IMR-90 (cell line): ENCODE results near the gene PPM1G. TPM values are rescaled to one million over a fixed set of nuclear protein-coding genes. Genes with fewer than 3 reads are reported as not detected.
A peak's percentile ranks its signal among the peaks of the same experiment; 100 is the strongest.

Experiments
- ATAC-seq: fragments of 200-7000 bp; cut with Tn5 transposase; 2 replicates; pipeline ENCODE4 v1.9.1; 2020; ENCODE audit warnings: low read depth, mild to moderate bottlenecking, moderate library complexity
- BruUV-seq: library from RNA; stranded (reverse); fragments of 400-500 nt; replicated peaks from 2 replicates; lab custom pipeline; 2021; lab: Mats Ljungman, UMichigan
- CTCF ChIA-PET: fragments of 300-600 bp; formaldehyde crosslinking; extraction: SDS; loops from one replicate; lab custom pipeline; 2021; ENCODE audit warnings: antibody characterized with exemption; lab: Yijun Ruan, JAX
- POLR2A ChIA-PET: fragments of 300-600 bp; sonication (Branson Sonifier 250); formaldehyde crosslinking; loops from one replicate; lab custom pipeline; 2022; ENCODE audit warnings: antibody characterized with exemption; ENCODE audit not compliant: unreplicated experiment; lab: Charles Lee
- DNase-seq: peaks from one replicate; pipeline ENCODE4 v3.0.0; 2013
- H2AFZ ChIP-seq: replicated peaks from 2 replicates; pipeline ENCODE3; 2013; ENCODE audit warnings: low read length, mild to moderate bottlenecking; ENCODE audit not compliant: poor library complexity
- H2AK5ac ChIP-seq: 2 replicates; pipeline ENCODE4 v1.6.1; 2013; ENCODE audit warnings: low read depth, low read length, inconsistent platforms
- H2AK9ac ChIP-seq: replicated peaks from 2 replicates; pipeline ENCODE3; 2013; ENCODE audit warnings: mild to moderate bottlenecking, low read depth, low read length, moderate library complexity; ENCODE audit not compliant: poor library complexity
- H2BK120ac ChIP-seq: 2 replicates; pipeline ENCODE4 v1.6.1; 2013; ENCODE audit warnings: low read depth, low read length, inconsistent platforms
- H2BK15ac ChIP-seq: 3 replicates; pipeline ENCODE4 v1.6.1; 2013; ENCODE audit warnings: low read depth, low read length, inconsistent platforms
- H2BK20ac ChIP-seq: 2 replicates; pipeline ENCODE4 v1.6.1; 2013; ENCODE audit warnings: low read depth, mild to moderate bottlenecking, inconsistent platforms, low read length, moderate library complexity
- H2BK5ac ChIP-seq: 2 replicates; pipeline ENCODE4 v1.6.1; 2013; ENCODE audit warnings: mild to moderate bottlenecking, low read depth, low read length, inconsistent platforms; ENCODE audit not compliant: poor library complexity, severe bottlenecking
- H3K14ac ChIP-seq: replicated peaks from 2 replicates; pipeline ENCODE4 v1.6.1; 2013; ENCODE audit warnings: low read depth, low read length, inconsistent platforms
- H3K18ac ChIP-seq: 2 replicates; pipeline ENCODE4 v1.6.1; 2013; ENCODE audit warnings: low read depth, low read length, control low read depth
- H3K23ac ChIP-seq: 2 replicates; pipeline ENCODE4 v1.6.1; 2013; ENCODE audit warnings: low read depth, low read length, inconsistent platforms
- H3K27ac ChIP-seq: 2 replicates; pipeline ENCODE4 v1.5.1; 2013; ENCODE audit warnings: mild to moderate bottlenecking, control low read depth, low read length; ENCODE audit not compliant: insufficient read depth
- H3K27me3 ChIP-seq: 2 replicates; pipeline ENCODE4 v1.6.1; 2013; ENCODE audit warnings: low read length; ENCODE audit not compliant: control insufficient read depth, insufficient read depth
- H3K36me3 ChIP-seq: 2 replicates; pipeline ENCODE4 v1.6.1; 2013; ENCODE audit warnings: low read length, mixed read lengths; ENCODE audit not compliant: control insufficient read depth, insufficient read depth
- H3K4ac ChIP-seq: 2 replicates; pipeline ENCODE4 v1.6.1; 2013; ENCODE audit warnings: low read depth, low read length, inconsistent platforms
- H3K4me1 ChIP-seq: 2 replicates; pipeline ENCODE4 v1.6.1; 2013; ENCODE audit warnings: low read length, mixed read lengths; ENCODE audit not compliant: control insufficient read depth, insufficient read depth
- H3K4me2 ChIP-seq: 2 replicates; pipeline ENCODE4 v1.6.1; 2013; ENCODE audit warnings: low read depth, mild to moderate bottlenecking, control low read depth, low read length, moderate library complexity
- H3K4me3 ChIP-seq: 2 replicates; pipeline ENCODE4 v1.5.1; 2013; ENCODE audit warnings: low read depth, mild to moderate bottlenecking, control low read depth, low read length, moderate library complexity; ENCODE audit not compliant: insufficient read depth
- H3K56ac ChIP-seq: 2 replicates; pipeline ENCODE4 v1.6.1; 2013; ENCODE audit warnings: low read length, inconsistent platforms; ENCODE audit not compliant: insufficient read depth; ENCODE audit errors: extremely low read depth
- H3K79me1 ChIP-seq, 2 experiments: 2 replicates each; pipeline ENCODE4 v1.6.1; 2013; ENCODE audit warnings: low read length in 2 of 2, inconsistent platforms in 1 of 2, low read depth in 1 of 2
- H3K9ac ChIP-seq: 2 replicates; pipeline ENCODE4 v1.6.1; 2013; ENCODE audit warnings: low read depth, low read length, control low read depth
- H3K9me1 ChIP-seq: 2 replicates; pipeline ENCODE4 v1.6.1; 2013; ENCODE audit warnings: low read length, inconsistent platforms; ENCODE audit not compliant: insufficient read depth
- H3K9me3 ChIP-seq: 2 replicates; pipeline ENCODE4 v1.6.1; 2013; ENCODE audit warnings: low read length; ENCODE audit not compliant: control insufficient read depth, insufficient read depth
- H4K20me1 ChIP-seq: 2 replicates; pipeline ENCODE4 v1.6.1; 2013; ENCODE audit warnings: low read length, inconsistent platforms; ENCODE audit not compliant: insufficient read depth
- H4K5ac ChIP-seq: 2 replicates; pipeline ENCODE4 v1.6.1; 2013; ENCODE audit warnings: mild to moderate bottlenecking, low read depth, low read length, control low read depth
- H4K8ac ChIP-seq, 2 experiments: 2 replicates each; pipeline ENCODE4 v1.6.1; 2013; ENCODE audit warnings: low read depth in 2 of 2, low read length in 2 of 2, control low read depth in 1 of 2, inconsistent platforms in 1 of 2
- H4K91ac ChIP-seq: 2 replicates; pipeline ENCODE4 v1.6.1; 2013; ENCODE audit warnings: low read depth, low read length, inconsistent platforms; ENCODE audit not compliant: insufficient read depth
- BHLHE40 ChIP-seq: fragments of 150-350 bp; IDR thresholded peaks from 2 replicates; pipeline ENCODE4 v1.6.1; 2016; ENCODE audit warnings: mild to moderate bottlenecking, low read depth, low read length
- CEBPB ChIP-seq: IDR thresholded peaks from 2 replicates; pipeline ENCODE4 v1.6.1; 2012; ENCODE audit warnings: low read depth, low read length, improper control_type of control experiment
- CHD1 ChIP-seq: IDR thresholded peaks from 2 replicates; pipeline ENCODE4 v1.6.1; 2012; ENCODE audit warnings: low read depth, low read length, improper control_type of control experiment
- CTCF ChIP-seq: conservative IDR thresholded peaks from 2 replicates; pipeline ENCODE4 v1.5.1; 2012; ENCODE audit warnings: mild to moderate bottlenecking, low read depth, low read length, improper control_type of control experiment
- ELK1 ChIP-seq: fragments of 150-350 bp; IDR thresholded peaks from 2 replicates; pipeline ENCODE4 v1.6.1; 2016; ENCODE audit warnings: low read depth, mild to moderate bottlenecking, low read length, moderate library complexity, borderline replicate concordance
- MAFK ChIP-seq: IDR thresholded peaks from 2 replicates; pipeline ENCODE4 v1.6.1; 2012; ENCODE audit warnings: low read depth, low read length, improper control_type of control experiment
- MAZ ChIP-seq: IDR thresholded peaks from 2 replicates; pipeline ENCODE4 v1.6.1; 2012; ENCODE audit warnings: low read depth, mild to moderate bottlenecking, low read length, improper control_type of control experiment, moderate library complexity, borderline replicate concordance
- MXI1 ChIP-seq: IDR thresholded peaks from 2 replicates; pipeline ENCODE4 v1.6.1; 2012; ENCODE audit warnings: low read depth, mild to moderate bottlenecking, low read length, moderate library complexity, borderline replicate concordance
- POLR2A ChIP-seq: IDR thresholded peaks from 2 replicates; pipeline ENCODE4 v1.6.1; 2012; ENCODE audit warnings: mild to moderate bottlenecking, low read depth, low read length
- RFX5 ChIP-seq: IDR thresholded peaks from 2 replicates; pipeline ENCODE4 v1.8.0; 2012; ENCODE audit warnings: low read depth, mild to moderate bottlenecking, low read length, moderate library complexity
- SMC3 ChIP-seq: fragments of 150-350 bp; IDR thresholded peaks from 2 replicates; pipeline ENCODE4 v1.6.1; 2016; ENCODE audit warnings: low read depth, mild to moderate bottlenecking, antibody characterized with exemption, low read length, moderate library complexity
- USF2 ChIP-seq: fragments of 150-350 bp; IDR thresholded peaks from 2 replicates; pipeline ENCODE4 v1.6.1; 2017; ENCODE audit warnings: mild to moderate bottlenecking, antibody characterized with exemption, low read length, low read depth
- WGBS, 2 experiments: methylation state at CpG; one replicate each; pipeline versions ENCODE4 v1.1.5 to v1.1.7; 2013; ENCODE audit warnings: missing lambda C conversion rate in 2 of 2; ENCODE audit not compliant: insufficient read length in 1 of 2; ENCODE audit errors: extremely low coverage in 2 of 2; 5-methylcytosine and 5-hydroxymethylcytosine counted together
- dilution Hi-C: fragments of 300-500 bp; cut with HindIII; formaldehyde crosslinking; loops from one replicate; pipeline ENCODE4 v1.14.3; 2018; ENCODE audit warnings: low sequenced_read_pairs; ENCODE audit not compliant: unreplicated experiment
- in situ Hi-C: fragments of 300-500 bp; cut with MboI; formaldehyde crosslinking; loops from 3 replicates; pipeline ENCODE4 v1.14.3; 2019; ENCODE audit warnings: low sequenced_read_pairs, inconsistent platforms, mixed read lengths
- intact Hi-C: fragments of 100-400 bp; cut with micrococcal nuclease; formaldehyde crosslinking; loops from 2 replicates; pipeline ENCODE4 v1.10.0; 2022
- polyA plus RNA-seq, 3 experiments: library from polyadenylated mRNA; depleted of rRNA; stranded (reverse); fragments of >200 nt; gene quantifications; 2 replicates each; pipeline ENCODE4 v1.2.3, GENCODE V29; 2012; ENCODE audit warnings: low replicate concordance in 1 of 3
- total RNA-seq: library from RNA; depleted of rRNA; stranded (reverse); fragments of >200 nt; gene quantifications from 2 replicates; pipeline ENCODE4 v1.2.3, GENCODE V29; 2012

PPM1G gene
- total and polyA plus RNA-seq, 2 of the 4 experiments (the other 2 are of a cell fraction) = 57.6 to 95.9 TPM

- H3K23ac ChIP-seq = peak within 1 kb of the TSS; percentile 94
- ChIA-PET CTCF (interaction anchor here (0.5 kb wide), 1 partner anchor 16 kb away, joined by 6 read pairs; no protein-coding TSS in a partner anchor), POLR2A (interaction anchor here (1.9 kb wide), 1 partner anchor 24 kb away, joined by 5 read pairs; the partner anchor contains the start of gene GTF3C2)
- H3K4me3 ChIP-seq = peak within 1 kb of the TSS; percentile 81
- dilution Hi-C loops (no loop called here), in situ Hi-C loops (no loop called here), intact Hi-C loops (no loop called here)
- H3K14ac ChIP-seq = peak within 1 kb of the TSS; percentile 93
- 0 out of 3 replicates have a peak within 1 kb of the TSS, but pooled peaks have one; percentile 48 for H2BK15ac ChIP-seq
- H3K4ac ChIP-seq = peak within 1 kb of the TSS; percentile 93
- H2AFZ ChIP-seq = peak within 1 kb of the TSS; percentile 95
- DNase-seq (peak; percentile 93), ATAC-seq (peak; percentile 83)
- peak within 1 kb of the TSS; percentile 89 for H2AK5ac ChIP-seq
- peak within 1 kb of the TSS; percentile 68; the same call in 1 of the 2 replicates for H3K18ac ChIP-seq
- H3K36me3 ChIP-seq = peaks cover 59% of the 10 kb centered on the region
- peak within 1 kb of the TSS; percentile 94 for H3K4me2 ChIP-seq
- 0 out of 2 replicates have a peak, but pooled peaks cover 3% of the 10 kb centered on the region for H3K9me1 ChIP-seq
- peaks cover 17% of the 10 kb centered on the region; the same call in 1 of the 2 replicates for H4K20me1 ChIP-seq
- H4K91ac ChIP-seq = peak within 1 kb of the TSS; percentile 77
- peak within 1 kb of the TSS; percentile 96 to 97 for H4K8ac ChIP-seq
- no peaks in the 10 kb centered on the region for H3K9me3 ChIP-seq
- no peak within 1 kb of the TSS for H2BK20ac ChIP-seq
- WGBS, 2 experiments = 0% methylated on average over 16 of the region's 67 CpGs; no CpG with 5 or more reads in 1 of the 2 experiments
- peak within 1 kb of the TSS; percentile 73; the same call in 1 of the 2 replicates for H3K56ac ChIP-seq
- peak within 1 kb of the TSS; percentile 83 for H2BK5ac ChIP-seq
- no TSS peak for BruUV-seq
- H3K27me3 ChIP-seq = no peaks in the 10 kb centered on the region
- peaks cover 15 to 43% of the 10 kb centered on the region in 2 experiments for H3K79me1 ChIP-seq
- peak within 1 kb of the TSS; percentile 96 for H4K5ac ChIP-seq
- peaks cover 6% of the 10 kb centered on the region for H3K4me1 ChIP-seq
- peak within 1 kb of the TSS; percentile 87 for H3K9ac ChIP-seq
- H3K27ac ChIP-seq = peak within 1 kb of the TSS; percentile 94
- H2AK9ac ChIP-seq = peak within 1 kb of the TSS; percentile 99
- H2BK120ac ChIP-seq = peak within 1 kb of the TSS; percentile 45; the same call in 1 of the 2 replicates
- TF ChIP-seq MAFK (no peak), BHLHE40 (peak; percentile 89), CHD1 (no peak; the same call in 1 of the 2 replicates), USF2 (peak; percentile 35; the same call in 1 of the 2 replicates), CTCF (no peak), CEBPB (no peak), SMC3 (no peak), POLR2A (peak; percentile 46; the same call in 1 of the 2 replicates), MXI1 (no peak; the same call in 1 of the 2 replicates), ELK1 (no peak), RFX5 (peak; percentile 3; the same call in 1 of the 2 replicates), MAZ (peak; percentile 43; the same call in 1 of the 2 replicates)
Observed at GRCh38 chr2:27380626-27381545, 28.5 kb downstream of the PPM1G start, which contains the start of gene ZNF513. TSS of gene ZNF513 (minus strand) at chr2:27380734. CDS start at chr2:27380526, 208 bp downstream.
